IPS DF 19.7 (cell line): ENCODE measurements around the gene BTG1.
"Not testable (repeated sequence)": the region's sequence is repeated elsewhere in the genome, so short reads cannot be mapped to it uniquely, and the experiment has no call there.

Experiments used
- DNase-seq: peaks from one replicate; pipeline ENCODE4 v3.0.0-alpha.2; 2013; ENCODE audit warnings: low read depth, low spot score

BTG1 gene

DNA sequence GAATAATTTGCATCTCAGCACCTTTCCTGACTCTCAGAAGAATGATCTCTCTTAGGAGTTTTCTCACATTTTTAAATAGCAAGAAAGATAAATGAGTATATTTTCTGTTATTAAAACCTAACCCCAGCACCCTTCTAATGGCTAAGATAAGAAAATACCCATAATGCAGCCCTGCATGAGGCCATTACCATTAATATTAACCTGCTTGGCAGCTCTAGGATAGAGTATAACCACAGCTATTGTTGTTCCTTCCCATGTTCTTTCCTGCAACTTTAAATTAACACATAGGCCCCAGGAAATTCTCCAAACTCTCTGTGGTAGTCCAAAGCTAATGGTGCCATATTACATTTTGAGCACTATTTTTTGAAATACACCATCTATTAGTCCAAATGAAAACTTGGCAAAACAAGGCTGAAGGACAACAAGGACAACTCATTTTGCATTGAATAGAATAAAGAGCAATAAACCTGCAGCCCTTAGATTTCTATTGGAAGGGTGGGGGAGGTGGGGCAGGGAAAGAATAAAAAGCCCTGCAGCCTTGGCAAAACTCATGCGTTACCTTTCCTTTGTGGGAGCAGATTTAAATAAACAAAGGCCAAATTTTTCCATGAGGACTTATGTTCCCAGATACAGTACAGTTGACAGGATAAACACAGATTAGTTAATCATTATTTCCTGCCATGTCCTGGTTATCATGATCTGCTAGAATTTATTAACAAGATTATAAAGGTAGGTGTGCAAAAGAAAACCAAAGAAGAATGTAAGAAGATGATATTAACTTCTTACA lies 46.9 kb downstream of the BTG1 start:
- DNase-seq: no peak

DNA sequence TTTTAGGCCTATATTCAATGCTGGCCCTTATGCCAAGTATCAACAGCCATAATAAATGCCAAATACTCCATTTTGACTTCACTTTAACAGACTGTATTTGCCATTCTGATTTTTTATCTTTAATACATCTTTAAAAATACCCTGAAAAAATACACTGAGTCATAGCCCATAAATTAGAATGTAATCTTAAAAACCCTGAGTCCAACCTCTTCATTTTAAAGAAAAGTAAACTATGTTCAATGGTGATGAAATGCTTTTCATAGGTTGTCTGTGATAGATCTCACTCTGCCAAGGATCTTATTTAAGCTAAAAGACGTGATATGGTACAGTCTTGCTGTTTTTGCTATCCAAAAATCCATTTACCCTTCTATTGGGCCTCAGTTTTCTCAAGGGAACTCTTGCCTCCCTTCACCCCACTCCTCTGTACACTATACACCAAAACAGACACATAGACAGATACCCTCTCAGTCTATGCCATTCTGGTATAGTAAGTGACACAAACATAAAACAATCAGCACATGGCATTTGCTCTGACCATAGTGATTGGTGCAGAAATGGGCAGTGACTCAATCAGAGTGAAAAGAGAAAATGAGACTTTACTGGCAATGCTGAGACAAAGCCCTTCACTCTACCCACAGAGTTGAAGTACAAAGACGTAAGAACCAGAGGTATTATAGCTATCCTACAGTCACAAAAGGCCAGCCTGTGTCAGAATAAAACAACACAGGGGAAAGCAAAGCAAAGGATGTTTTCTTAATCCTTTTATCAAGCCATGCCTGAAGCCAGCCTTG lies 49.1 kb downstream of the BTG1 start:
- DNase-seq: no peak

DNA sequence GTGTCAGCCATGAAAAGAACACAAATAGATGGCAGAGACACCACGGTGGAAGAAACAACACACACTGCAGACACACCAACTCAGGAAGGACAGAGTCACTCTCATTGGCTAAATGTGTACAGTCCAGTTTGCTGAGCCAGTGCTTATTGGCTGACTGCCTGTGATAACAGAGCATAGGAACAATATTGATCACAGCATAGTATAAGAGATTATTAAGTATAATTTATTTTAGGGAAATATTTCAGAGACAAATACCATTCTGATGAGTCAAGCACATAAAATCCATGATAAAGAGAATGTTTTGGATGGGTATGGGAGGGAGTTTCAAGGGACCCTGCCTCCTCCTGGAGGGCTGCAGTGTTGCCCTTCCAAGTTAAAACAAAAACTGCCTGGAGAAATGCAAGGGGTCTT lies 50.9 kb downstream of the BTG1 start:
- DNase-seq: no peak

DNA sequence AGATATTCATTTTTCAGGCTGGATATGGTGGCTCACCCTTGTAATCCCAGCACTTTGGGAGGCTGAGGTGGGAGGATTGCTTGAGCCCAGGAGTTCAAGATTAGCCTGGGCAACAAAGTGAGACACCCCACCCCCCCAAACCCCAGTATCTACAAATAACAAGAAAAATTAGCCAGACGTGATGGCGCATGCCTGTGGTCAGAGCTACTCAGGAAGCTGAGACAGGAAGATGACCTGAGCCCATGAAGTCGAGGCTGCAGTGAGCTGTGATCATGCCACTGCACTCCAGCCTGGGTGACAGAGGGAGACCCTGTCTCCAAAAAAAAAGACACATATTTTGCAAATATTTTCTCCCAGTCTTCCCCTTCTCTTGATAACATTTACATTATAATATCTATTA lies 51.3 kb downstream of the BTG1 start:
- not testable (repeated sequence) for DNase-seq
